HCT116 (cell line): ENCODE data around the gene EN2. TPM values are rescaled to one million over a fixed set of nuclear protein-coding genes. Genes with fewer than 3 reads are reported as not detected.

Source experiments
- ATAC-seq: fragments of 200-7000 bp; cut with Tn5 transposase; 2 replicates; pipeline ENCODE4 v1.9.1; 2020; ENCODE audit warnings: mild to moderate bottlenecking, moderate library complexity
- BruUV-seq: library from RNA; stranded (reverse); fragments of 400-500 nt; replicated peaks from 2 replicates; lab custom pipeline; 2021; lab: Mats Ljungman, UMichigan
- CTCF ChIA-PET: fragments of 300-600 bp; sonication (Branson Sonifier 250); formaldehyde crosslinking; loops from one replicate; lab custom pipeline; 2021; ENCODE audit warnings: antibody characterized with exemption; lab: Charles Lee
- POLR2A ChIA-PET: fragments of 300-600, 350-600 bp; sonication (Branson Sonifier 250); formaldehyde crosslinking; loops from one replicate; lab custom pipeline; 2021; ENCODE audit warnings: antibody characterized with exemption; lab: Charles Lee
- RAD21 ChIA-PET, 2 experiments: fragments of 300-600 bp; sonication (Branson Sonifier 250); formaldehyde crosslinking; loops; one replicate each; lab custom pipeline; 2023; ENCODE audit warnings: low total read pairs in 2 of 2; ENCODE audit not compliant: uncharacterized antibody in 2 of 2, unreplicated experiment in 2 of 2, low non-redundant PET in 1 of 2; lab: Charles Lee
- DNase-seq: peaks from one replicate; pipeline ENCODE4 v3.0.0-alpha.2; 2010; ENCODE audit warnings: low read depth, low spot score
- H2AFZ ChIP-seq: fragments of 200-600 bp; shearing (Covaris generic), sonication (generic); 2 replicates; pipeline ENCODE4 v1.6.1; 2017; ENCODE audit warnings: low read depth, mixed run types, mixed read lengths, antibody characterized with exemption, low read length; ENCODE audit not compliant: poor library complexity, severe bottlenecking
- H3K27ac ChIP-seq: 2 replicates; pipeline ENCODE4 v1.5.1; 2012; ENCODE audit warnings: low read depth, low read length
- H3K27me3 ChIP-seq: fragments of 200-600 bp; sonication (generic); 2 replicates; pipeline ENCODE4 v1.6.1; 2016; ENCODE audit warnings: mixed run types, low read length, mixed read lengths; ENCODE audit not compliant: insufficient read depth
- H3K36me3 ChIP-seq, 2 experiments: fragments of 200-500 bp in 1 of 2; fragments of 200-600 bp in 1 of 2; sonication (Bioruptor generic) in 1 of 2; sonication (generic) in 1 of 2; 2 replicates each; pipeline versions ENCODE4 v1.5.1 to v1.6.1; 2014 to 2016; ENCODE audit warnings: low read length in 2 of 2, inconsistent platforms in 1 of 2, mixed read lengths in 1 of 2, mixed run types in 1 of 2; ENCODE audit not compliant: insufficient read depth in 2 of 2, control insufficient read depth in 1 of 2
- H3K4me1 ChIP-seq, 2 experiments: fragments of 200-600 bp in 1 of 2; sonication (generic) in 1 of 2; 2 replicates each; pipeline versions ENCODE4 v1.5.1 to v1.6.1; 2012 to 2017; ENCODE audit warnings: low read length in 2 of 2, inconsistent platforms in 1 of 2, mild to moderate bottlenecking in 1 of 2, mixed read lengths in 1 of 2, mixed run types in 1 of 2, moderate library complexity in 1 of 2; ENCODE audit not compliant: insufficient read depth in 2 of 2, control insufficient read depth in 1 of 2
- H3K4me2 ChIP-seq: fragments of 200-600 bp; sonication (generic); 2 replicates; pipeline ENCODE4 v1.6.1; 2017; ENCODE audit warnings: mixed run types, low read length, mixed read lengths
- H3K4me3 ChIP-seq, 2 experiments: fragments of 200-600 bp in 1 of 2; sonication (generic) in 1 of 2; replicated peaks in 1 of 2; 2 replicates each; pipeline ENCODE4 v1.5.1; 2011 to 2016; ENCODE audit warnings: low read length in 2 of 2, control low read depth in 1 of 2, low read depth in 1 of 2, mild to moderate bottlenecking in 1 of 2, mixed read lengths in 1 of 2, mixed run types in 1 of 2
- H3K79me2 ChIP-seq: fragments of 200-600 bp; sonication (generic); 2 replicates; pipeline ENCODE4 v1.6.1; 2017; ENCODE audit warnings: mild to moderate bottlenecking, mixed run types, low read length, moderate library complexity, mixed read lengths; ENCODE audit not compliant: insufficient read depth
- H3K9ac ChIP-seq: fragments of 200-600 bp; sonication (generic); 2 replicates; pipeline ENCODE4 v1.6.1; 2016; ENCODE audit warnings: low read length, mixed read lengths
- H3K9me2 ChIP-seq: fragments of 200-600 bp; sonication (generic), shearing (Covaris generic); 2 replicates; pipeline ENCODE4 v1.6.1; 2017; ENCODE audit warnings: mixed run types, mild to moderate bottlenecking, moderate library complexity; ENCODE audit not compliant: insufficient read depth
- H3K9me3 ChIP-seq, 2 experiments: fragments of 200-500 bp in 1 of 2; fragments of 200-600 bp in 1 of 2; sonication (Bioruptor generic) in 1 of 2; sonication (generic) in 1 of 2; 2 replicates each; pipeline ENCODE4 v1.6.1; 2014 to 2017; ENCODE audit warnings: low read length in 2 of 2, mixed read lengths in 2 of 2, inconsistent platforms in 1 of 2, low read depth in 1 of 2, mild to moderate bottlenecking in 1 of 2, mixed run types in 1 of 2, moderate library complexity in 1 of 2; ENCODE audit not compliant: control insufficient read depth in 1 of 2, insufficient read depth in 1 of 2
- H4K20me1 ChIP-seq: fragments of 200-600 bp; sonication (generic), shearing (Covaris generic); 2 replicates; pipeline ENCODE4 v1.6.1; 2017; ENCODE audit warnings: mixed run types, mild to moderate bottlenecking, moderate library complexity; ENCODE audit not compliant: insufficient read depth
- CEBPB ChIP-seq: IDR thresholded peaks from 2 replicates; pipeline ENCODE4 v1.6.1; 2012; ENCODE audit warnings: low read depth
- EGR1 ChIP-seq: IDR thresholded peaks from 2 replicates; pipeline ENCODE4 v1.6.1; 2012; ENCODE audit warnings: low read depth
- ELF1 ChIP-seq: IDR thresholded peaks from 2 replicates; pipeline ENCODE4 v1.6.1; 2012; ENCODE audit warnings: low read depth, borderline replicate concordance
- EZH2 ChIP-seq: fragments of 200-600 bp; sonication (generic); IDR thresholded peaks from 2 replicates; pipeline ENCODE4 v1.6.1; 2017; ENCODE audit warnings: antibody characterized with exemption, mixed run types
- EZH2phosphoT487 ChIP-seq: fragments of 200-600 bp; IDR thresholded peaks from 2 replicates; pipeline ENCODE4 v1.6.1; 2018; ENCODE audit warnings: antibody characterized with exemption, borderline replicate concordance
- FOSL1 ChIP-seq: IDR thresholded peaks from 2 replicates; pipeline ENCODE4 v1.6.1; 2012; ENCODE audit warnings: low read depth
- MAX ChIP-seq: IDR thresholded peaks from 2 replicates; pipeline ENCODE4 v1.6.1; 2012
- POLR2A ChIP-seq: IDR thresholded peaks from 2 replicates; pipeline ENCODE4 v1.7.0; 2011; ENCODE audit warnings: borderline replicate concordance; ENCODE audit not compliant: insufficient read depth, insufficient read length; ENCODE audit errors: extremely low read depth
- POLR2AphosphoS5 ChIP-seq: IDR thresholded peaks from 2 replicates; pipeline ENCODE4 v1.6.1; 2011; ENCODE audit warnings: mild to moderate bottlenecking, low read depth, low read length, moderate library complexity
- RAD21 ChIP-seq: IDR thresholded peaks from 2 replicates; pipeline ENCODE4 v1.6.1; 2012; ENCODE audit warnings: low read depth, mild to moderate bottlenecking
- REST ChIP-seq: IDR thresholded peaks from 2 replicates; pipeline ENCODE4 v1.6.1; 2012; ENCODE audit warnings: low read depth
- SIN3A ChIP-seq: IDR thresholded peaks from 2 replicates; pipeline ENCODE4 v1.6.1; 2012; ENCODE audit warnings: low read depth
- SRF ChIP-seq: IDR thresholded peaks from 2 replicates; pipeline ENCODE4 v1.6.1; 2012; ENCODE audit warnings: low read depth
- TCF7L2 ChIP-seq: IDR thresholded peaks from 2 replicates; pipeline ENCODE4 v1.7.0; 2011; ENCODE audit warnings: borderline replicate concordance, inconsistent platforms; ENCODE audit not compliant: insufficient read depth, insufficient read length; ENCODE audit errors: extremely low read depth
- YY1 ChIP-seq: IDR thresholded peaks from 2 replicates; pipeline ENCODE4 v1.6.1; 2011; ENCODE audit warnings: low read length, low read depth, moderate library complexity, mild to moderate bottlenecking; ENCODE audit not compliant: insufficient replicate concordance; ENCODE audit errors: extremely low read depth
- ZNF274 ChIP-seq: fragments of 200-500 bp; sonication (Bioruptor generic); IDR thresholded peaks from 2 replicates; pipeline ENCODE4 v1.6.1; 2014; ENCODE audit warnings: mild to moderate bottlenecking, low read depth, low read length, inconsistent platforms
- intact Hi-C: fragments of 100-400 bp; cut with micrococcal nuclease; formaldehyde crosslinking; loops from 2 replicates; pipeline ENCODE4 v1.10.0; 2022
- total RNA-seq: library from RNA; stranded (reverse); gene quantifications from one replicate; pipeline ENCODE4 v1.2.1, GENCODE V29; 2021; ENCODE audit not compliant: unreplicated experiment
- TF ChIP-seq, protein P1 (sequence below): IDR thresholded peaks from 2 replicates; pipeline ENCODE4 v1.6.1; 2011; ENCODE audit warnings: mild to moderate bottlenecking, low read length, moderate library complexity; ENCODE audit not compliant: insufficient replicate concordance; ENCODE audit errors: extremely low read depth
- TF ChIP-seq, protein P2 (sequence below): IDR thresholded peaks from 2 replicates; pipeline ENCODE4 v1.6.1; 2012

Gene EN2
- total RNA-seq, 1 experiment from 2014 or later: 0.32 TPM

DNA sequence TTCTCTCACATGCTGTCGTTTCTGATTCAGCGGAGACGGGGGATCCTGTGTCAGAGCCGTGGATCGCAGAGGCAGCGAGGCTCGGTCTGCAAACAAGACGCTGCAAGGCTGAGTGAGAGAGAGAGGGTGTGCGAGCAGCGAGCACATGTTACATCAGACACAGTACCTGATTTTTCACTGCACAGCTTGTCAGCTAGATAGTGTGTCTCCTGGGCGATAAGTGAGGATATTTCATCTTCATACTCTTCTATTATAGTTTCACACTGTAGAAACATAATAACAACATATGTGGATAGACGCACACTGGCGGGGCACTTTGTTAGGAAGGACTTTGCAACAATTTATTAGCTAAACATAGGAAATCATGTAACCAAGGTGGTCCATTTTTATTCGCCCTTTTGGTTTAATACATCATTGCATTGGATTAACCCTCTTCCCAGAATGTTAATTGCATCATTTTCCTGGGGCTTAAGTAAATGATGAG, 49.0 kb downstream of the EN2 start:
- intact Hi-C loops: no loop called here
- ChIA-PET RAD21 (no interaction called here), POLR2A (no interaction called here)
- Histone ChIP-seq H3K27ac (no peak overlapping the region), H3K36me3 (no peaks in the 10 kb centered on the region), H3K9ac (no peak overlapping the region), H2AFZ (no peak overlapping the region)
- BruUV-seq: no TSS peak
- no peak for TF ChIP-seq POLR2AphosphoS5
- no peak for TF ChIP-seq MAX
- TF ChIP-seq, protein P1, sequence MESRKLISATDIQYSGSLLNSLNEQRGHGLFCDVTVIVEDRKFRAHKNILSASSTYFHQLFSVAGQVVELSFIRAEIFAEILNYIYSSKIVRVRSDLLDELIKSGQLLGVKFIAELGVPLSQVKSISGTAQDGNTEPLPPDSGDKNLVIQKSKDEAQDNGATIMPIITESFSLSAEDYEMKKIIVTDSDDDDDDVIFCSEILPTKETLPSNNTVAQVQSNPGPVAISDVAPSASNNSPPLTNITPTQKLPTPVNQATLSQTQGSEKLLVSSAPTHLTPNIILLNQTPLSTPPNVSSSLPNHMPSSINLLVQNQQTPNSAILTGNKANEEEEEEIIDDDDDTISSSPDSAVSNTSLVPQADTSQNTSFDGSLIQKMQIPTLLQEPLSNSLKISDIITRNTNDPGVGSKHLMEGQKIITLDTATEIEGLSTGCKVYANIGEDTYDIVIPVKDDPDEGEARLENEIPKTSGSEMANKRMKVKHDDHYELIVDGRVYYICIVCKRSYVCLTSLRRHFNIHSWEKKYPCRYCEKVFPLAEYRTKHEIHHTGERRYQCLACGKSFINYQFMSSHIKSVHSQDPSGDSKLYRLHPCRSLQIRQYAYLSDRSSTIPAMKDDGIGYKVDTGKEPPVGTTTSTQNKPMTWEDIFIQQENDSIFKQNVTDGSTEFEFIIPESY: no peak
- TF ChIP-seq CEBPB: no peak
- TF ChIP-seq YY1: no peak
- no peak for TF ChIP-seq TCF7L2
- TF ChIP-seq ZNF274: no peak
- TF ChIP-seq ELF1: no peak
- TF ChIP-seq, protein P2, sequence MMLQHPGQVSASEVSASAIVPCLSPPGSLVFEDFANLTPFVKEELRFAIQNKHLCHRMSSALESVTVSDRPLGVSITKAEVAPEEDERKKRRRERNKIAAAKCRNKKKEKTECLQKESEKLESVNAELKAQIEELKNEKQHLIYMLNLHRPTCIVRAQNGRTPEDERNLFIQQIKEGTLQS: no peak
- TF ChIP-seq FOSL1: no peak
- TF ChIP-seq REST: no peak
- TF ChIP-seq SRF: no peak
- TF ChIP-seq RAD21: no peak
- no peak for TF ChIP-seq EZH2
- no peak for TF ChIP-seq POLR2A
- no peak for TF ChIP-seq SIN3A
- TF ChIP-seq EZH2phosphoT487: no peak
- no peak for TF ChIP-seq EGR1
- TF ChIP-seq, all 23 proteins: peak for 0
- H3K4me1 ChIP-seq: no peaks in the 10 kb centered on the region
- H3K79me2 ChIP-seq: no peaks in the 10 kb centered on the region
- H4K20me1 ChIP-seq: no peaks in the 10 kb centered on the region
- H3K4me3 ChIP-seq: no peak overlapping the region
- H3K27me3 ChIP-seq: peaks cover 76% of the 10 kb centered on the region
- H3K9me3 ChIP-seq: no peaks in the 10 kb centered on the region
- no peak for DNase-seq
- no peak for ATAC-seq
- no peaks in the 10 kb centered on the region for H3K9me2 ChIP-seq
- CTCF ChIA-PET: no interaction called here
- no peak overlapping the region for H3K4me2 ChIP-seq
